Measurements from ENCODE around the gene CPLX3. TPM values are rescaled to one million over a fixed set of nuclear protein-coding genes. Genes with fewer than 3 reads are reported as not detected.
A peak's percentile ranks its signal among the peaks of the same experiment; 100 is the strongest.

The CPLX3 gene
- total RNA-seq, 4 donors from 2014 or later = not detected

DNA sequence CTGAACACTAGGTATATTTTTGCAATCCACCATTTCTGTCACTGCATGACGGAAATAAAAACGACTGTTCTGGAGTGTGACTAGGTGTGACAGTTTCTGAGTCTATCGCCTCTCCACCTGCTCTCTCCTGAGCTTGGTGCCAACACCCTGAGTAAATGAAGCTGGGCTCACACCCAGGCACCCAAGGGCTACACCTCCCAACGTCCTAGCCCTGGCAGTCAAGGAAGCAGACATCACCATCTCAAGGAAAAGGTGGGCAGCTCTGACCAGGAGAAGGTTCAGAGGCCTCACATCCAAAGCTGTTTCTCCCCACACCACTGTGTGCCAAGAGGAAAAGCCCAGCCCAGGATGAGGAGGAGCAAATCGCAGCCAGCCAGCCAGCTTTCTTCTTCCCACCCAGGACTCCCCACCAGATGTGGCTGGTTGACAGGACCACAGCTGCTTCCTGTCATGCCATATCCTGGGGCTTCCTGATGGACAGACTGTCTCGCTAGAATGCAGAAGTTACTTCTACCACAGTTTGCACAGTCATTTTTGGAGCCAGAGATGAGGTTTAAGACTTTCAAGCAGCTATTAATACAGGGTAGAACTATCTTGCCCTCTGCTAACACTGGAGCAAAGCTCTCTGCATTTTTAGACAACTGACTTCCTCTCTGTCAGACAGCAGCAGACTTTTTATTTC is 43.4 kb downstream of the CPLX3 start:
- ATAC-seq = peak; percentile 43
- WGBS, 2 donors (ENCODE audit: low coverage in 1 of 2) = 53% methylated on average over 4 of the region's 6 CpGs; no CpG with 5 or more reads in 1 of the 2 donors
- Histone ChIP-seq H3K27ac (peak overlapping the region; percentile 61 to 96 (median 94)), H3K4me1 (peaks cover 2 to 75% (median 54%) of the 10 kb centered on the region in 3 donors), H3K27me3 (no peaks in the 10 kb centered on the region), H3K4me3 (peak overlapping the region in 1 of 2 donors; percentile 71), H3K9me3 (no peaks in the 10 kb centered on the region), H3K36me3 (no peaks in the 10 kb centered on the region)
- TF ChIP-seq POLR2AphosphoS5 (IDR thresholded peaks at IDR 0.05) (no peak), POLR2A (IDR thresholded peaks at IDR 0.05) (peak in 1 of 2 donors; percentile 27), EP300 (IDR thresholded peaks at IDR 0.05) (no peak)
- TF ChIP-seq, protein P1, sequence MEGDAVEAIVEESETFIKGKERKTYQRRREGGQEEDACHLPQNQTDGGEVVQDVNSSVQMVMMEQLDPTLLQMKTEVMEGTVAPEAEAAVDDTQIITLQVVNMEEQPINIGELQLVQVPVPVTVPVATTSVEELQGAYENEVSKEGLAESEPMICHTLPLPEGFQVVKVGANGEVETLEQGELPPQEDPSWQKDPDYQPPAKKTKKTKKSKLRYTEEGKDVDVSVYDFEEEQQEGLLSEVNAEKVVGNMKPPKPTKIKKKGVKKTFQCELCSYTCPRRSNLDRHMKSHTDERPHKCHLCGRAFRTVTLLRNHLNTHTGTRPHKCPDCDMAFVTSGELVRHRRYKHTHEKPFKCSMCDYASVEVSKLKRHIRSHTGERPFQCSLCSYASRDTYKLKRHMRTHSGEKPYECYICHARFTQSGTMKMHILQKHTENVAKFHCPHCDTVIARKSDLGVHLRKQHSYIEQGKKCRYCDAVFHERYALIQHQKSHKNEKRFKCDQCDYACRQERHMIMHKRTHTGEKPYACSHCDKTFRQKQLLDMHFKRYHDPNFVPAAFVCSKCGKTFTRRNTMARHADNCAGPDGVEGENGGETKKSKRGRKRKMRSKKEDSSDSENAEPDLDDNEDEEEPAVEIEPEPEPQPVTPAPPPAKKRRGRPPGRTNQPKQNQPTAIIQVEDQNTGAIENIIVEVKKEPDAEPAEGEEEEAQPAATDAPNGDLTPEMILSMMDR (IDR thresholded peaks at IDR 0.05) = no peak

DNA sequence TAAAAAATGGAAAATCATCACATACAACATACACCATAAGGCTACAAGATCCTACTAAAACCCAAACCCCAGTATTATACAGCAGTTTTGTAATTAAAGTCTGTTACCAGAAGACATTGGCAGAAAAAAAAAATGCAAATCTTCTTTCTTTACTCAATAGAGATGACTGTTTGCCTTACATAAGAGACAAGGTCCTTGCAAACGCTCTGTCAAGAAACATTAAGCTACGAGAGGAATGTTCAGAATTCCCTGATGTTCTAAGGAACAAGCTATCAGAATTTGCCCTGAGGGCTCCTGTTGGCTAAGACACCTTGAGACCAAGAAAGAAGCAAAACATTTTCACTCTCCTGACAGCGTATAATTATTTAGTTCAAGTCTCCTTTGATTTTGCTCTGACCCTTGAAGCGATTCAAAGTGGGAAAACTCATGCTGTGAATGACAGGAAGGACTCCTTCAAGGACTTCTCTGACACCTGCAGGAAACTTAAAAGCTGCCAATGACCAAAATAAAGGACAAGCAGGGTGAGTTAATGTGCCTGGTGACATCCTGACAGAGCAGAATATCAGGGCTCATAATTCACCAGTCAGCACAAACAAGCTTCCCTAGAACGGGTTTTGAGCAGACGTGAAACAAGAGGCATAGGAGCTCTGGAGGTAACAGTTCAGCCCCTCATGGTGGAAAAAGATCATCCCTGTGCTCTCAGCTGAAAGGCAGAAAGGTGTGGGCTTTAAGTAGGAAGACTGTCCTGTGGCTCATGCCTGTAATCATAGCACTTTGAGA is 44.2 kb downstream of the CPLX3 start:
- Histone ChIP-seq H3K4me3 (peak overlapping the region in 1 of 2 donors; percentile 71), H3K27me3 (no peaks in the 10 kb centered on the region), H3K27ac (peak overlapping the region; percentile 44 to 96 (median 94)), H3K4me1 (peaks cover 2 to 75% (median 54%) of the 10 kb centered on the region in 3 donors), H3K36me3 (no peaks in the 10 kb centered on the region), H3K9me3 (no peaks in the 10 kb centered on the region)
- TF ChIP-seq POLR2AphosphoS5 (IDR thresholded peaks at IDR 0.05) (no peak), POLR2A (IDR thresholded peaks at IDR 0.05) (no peak), EP300 (IDR thresholded peaks at IDR 0.05) (no peak)
- TF ChIP-seq, protein P1 (IDR thresholded peaks at IDR 0.05) = no peak
- 23 to 27% methylated on average over 6 of the region's 6 CpGs for WGBS, 2 donors (ENCODE audit: low coverage in 1 of 2)
- ATAC-seq = no peak

DNA sequence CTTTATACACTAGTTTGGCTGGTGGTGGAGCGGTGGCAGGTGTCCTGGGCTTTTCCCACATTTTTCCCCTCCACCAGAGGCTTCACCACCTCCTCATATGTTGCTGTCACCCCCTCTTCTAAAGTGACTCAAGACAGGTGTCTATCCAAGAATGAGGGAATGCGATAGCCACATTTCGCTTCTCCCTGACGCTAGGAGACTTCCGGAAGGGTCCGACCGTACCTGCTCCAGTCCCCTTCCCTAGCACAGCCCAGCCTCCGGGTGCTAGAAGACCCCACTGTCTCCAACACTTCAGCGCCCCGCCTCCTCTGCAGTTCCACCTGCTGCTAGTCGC is 46.2 kb downstream of the CPLX3 start:
- peak overlapping the region; percentile 41 to 71 for H3K4me3 ChIP-seq
- TF ChIP-seq POLR2AphosphoS5 (IDR thresholded peaks at IDR 0.05) = no peak
- H3K27me3 ChIP-seq = no peaks in the 10 kb centered on the region
- 0% methylated on average over 4 of the region's 11 CpGs; no CpG with 5 or more reads in 1 of the 2 donors for WGBS, 2 donors (ENCODE audit: low coverage in 1 of 2)
- peaks cover 2 to 55% (median 42%) of the 10 kb centered on the region in 3 donors for H3K4me1 ChIP-seq
- ATAC-seq = no peak
- H3K27ac ChIP-seq = peak overlapping the region; percentile 54 to 96 (median 94)
- H3K36me3 ChIP-seq = no peaks in the 10 kb centered on the region
- no peaks in the 10 kb centered on the region for H3K9me3 ChIP-seq

DNA sequence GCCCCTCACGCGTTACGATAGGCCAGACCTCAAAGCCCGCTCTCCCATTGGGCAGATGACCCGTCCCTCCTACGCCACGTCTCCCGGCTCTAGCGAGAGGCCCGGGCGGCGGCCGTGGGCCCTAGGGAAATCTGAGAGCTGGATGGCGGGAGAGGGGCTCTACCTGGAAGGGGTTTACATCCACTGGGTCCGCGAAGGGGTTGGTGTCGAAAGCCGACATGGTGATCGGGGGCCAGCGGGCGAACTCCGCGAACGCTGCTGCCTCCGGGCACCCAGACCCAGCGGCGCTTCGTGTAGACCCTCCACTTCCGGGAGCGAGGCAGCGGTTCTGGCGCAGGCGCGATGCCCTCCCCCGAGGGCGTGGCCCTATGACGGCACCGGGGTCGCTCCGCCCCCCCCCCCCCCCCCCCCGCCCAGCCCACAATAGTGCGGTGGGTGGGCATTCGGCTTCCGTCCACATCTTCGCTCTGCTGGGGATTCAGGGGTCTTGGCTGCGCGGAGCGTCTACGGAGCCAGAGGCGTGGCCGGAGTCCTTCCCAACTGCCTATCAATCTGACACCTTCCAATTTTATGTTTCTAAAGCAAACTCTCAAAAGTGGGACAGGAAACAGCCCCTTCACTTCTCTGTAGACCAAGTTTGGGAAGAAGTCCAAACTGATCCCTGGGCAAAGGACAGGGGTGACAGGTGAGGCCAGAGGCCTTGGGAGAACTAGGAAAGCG is 46.8 kb downstream of the CPLX3 start, which contains the start of gene SCAMP2:
Gene SCAMP2, minus strand, starts transcription at position 330 of the 720 bp plus-strand sequence. Its CDS starts 110 bp downstream, at position 220.
- Histone ChIP-seq H3K4me3 (peak within 1 kb of the TSS; percentile 41 to 71), H3K27ac (peak within 1 kb of the TSS; percentile 54 to 96 (median 94)), H3K9me3 (no peaks in the 10 kb centered on the region), H3K36me3 (no peaks in the 10 kb centered on the region), H3K4me1 (peaks cover 2 to 50% (median 37%) of the 10 kb centered on the region in 3 donors), H3K27me3 (no peaks in the 10 kb centered on the region)
- TF ChIP-seq, protein P1 (IDR thresholded peaks at IDR 0.05) = no peak
- TF ChIP-seq POLR2AphosphoS5 (IDR thresholded peaks at IDR 0.05) = peak; percentile 80
- no peak for TF ChIP-seq EP300 (IDR thresholded peaks at IDR 0.05)
- peak; percentile 57 to 79 for TF ChIP-seq POLR2A (IDR thresholded peaks at IDR 0.05)
- peak; percentile 96 for ATAC-seq
- 0% methylated on average over 1 of the region's 52 CpGs; no CpG with 5 or more reads in 1 of the 2 donors for WGBS, 2 donors (ENCODE audit: low coverage in 1 of 2)

Data from gastroesophageal sphincter (tissue), 4 donors.